Fibroblast of the aortic adventitia (primary cell): Measurements from ENCODE around the gene PTPRN. TPM values are rescaled to one million over a fixed set of nuclear protein-coding genes. Genes with fewer than 3 reads are reported as not detected.

Source experiments
- DNase-seq: peaks from one replicate; pipeline ENCODE4 v3.0.0-alpha.2; 2010; ENCODE audit warnings: low read depth
- H3K4me3 ChIP-seq: 2 replicates; pipeline ENCODE4 v1.5.1; 2011; ENCODE audit warnings: low read depth, mild to moderate bottlenecking, control low read depth, low read length, moderate library complexity
- total RNA-seq: library from RNA; depleted of rRNA; stranded (reverse); fragments of >200 nt; gene quantifications from 2 replicates; pipeline ENCODE4 v1.2.3, GENCODE V29; 2012; ENCODE audit warnings: low replicate concordance
- TF ChIP-seq, protein P1 (sequence below): IDR thresholded peaks from 2 replicates; pipeline ENCODE4 v1.5.1; 2011; ENCODE audit warnings: mild to moderate bottlenecking, low read length, control low read depth, inconsistent platforms; ENCODE audit not compliant: insufficient read depth

The PTPRN gene
- total RNA-seq, 1 donor = 0.36 TPM

GRCh38 chr2:219308142-219309101 lies 779 bp downstream of the PTPRN start:
- TF ChIP-seq, protein P1, sequence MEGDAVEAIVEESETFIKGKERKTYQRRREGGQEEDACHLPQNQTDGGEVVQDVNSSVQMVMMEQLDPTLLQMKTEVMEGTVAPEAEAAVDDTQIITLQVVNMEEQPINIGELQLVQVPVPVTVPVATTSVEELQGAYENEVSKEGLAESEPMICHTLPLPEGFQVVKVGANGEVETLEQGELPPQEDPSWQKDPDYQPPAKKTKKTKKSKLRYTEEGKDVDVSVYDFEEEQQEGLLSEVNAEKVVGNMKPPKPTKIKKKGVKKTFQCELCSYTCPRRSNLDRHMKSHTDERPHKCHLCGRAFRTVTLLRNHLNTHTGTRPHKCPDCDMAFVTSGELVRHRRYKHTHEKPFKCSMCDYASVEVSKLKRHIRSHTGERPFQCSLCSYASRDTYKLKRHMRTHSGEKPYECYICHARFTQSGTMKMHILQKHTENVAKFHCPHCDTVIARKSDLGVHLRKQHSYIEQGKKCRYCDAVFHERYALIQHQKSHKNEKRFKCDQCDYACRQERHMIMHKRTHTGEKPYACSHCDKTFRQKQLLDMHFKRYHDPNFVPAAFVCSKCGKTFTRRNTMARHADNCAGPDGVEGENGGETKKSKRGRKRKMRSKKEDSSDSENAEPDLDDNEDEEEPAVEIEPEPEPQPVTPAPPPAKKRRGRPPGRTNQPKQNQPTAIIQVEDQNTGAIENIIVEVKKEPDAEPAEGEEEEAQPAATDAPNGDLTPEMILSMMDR = no peak
- peak overlapping the region; percentile 38 for H3K4me3 ChIP-seq
- DNase-seq = peak; percentile 62

DNA sequence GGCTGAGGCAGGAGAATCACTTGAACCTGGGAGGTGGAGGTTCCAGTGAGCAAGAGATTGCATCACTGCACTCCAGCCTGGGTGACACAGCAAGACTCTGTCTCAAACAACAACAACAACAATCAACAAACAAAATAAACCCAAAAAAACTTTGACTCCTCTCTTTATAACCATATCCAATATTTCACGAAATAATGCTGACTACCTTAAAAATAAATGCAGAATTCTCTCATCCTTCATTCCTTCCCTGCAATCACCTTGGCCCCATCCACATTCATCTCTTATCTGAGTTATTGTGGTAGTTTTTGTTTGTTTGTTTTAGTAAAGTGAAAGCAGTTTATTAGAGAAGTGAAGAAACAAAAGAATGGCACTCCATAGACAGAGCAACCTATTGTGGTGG lies 3.2 kb downstream of the PTPRN start:
- DNase-seq = no peak
- TF ChIP-seq, protein P1 = no peak
- no peak overlapping the region for H3K4me3 ChIP-seq

- DNase-seq = no peak
- TF ChIP-seq, protein P1 = no peak
- H3K4me3 ChIP-seq = no peak overlapping the region
Observed at GRCh38 chr2:219304223-219304622, 5.0 kb downstream of the PTPRN start.

GRCh38 chr2:219302412-219302968 lies 6.7 kb downstream of the PTPRN start:
- no peak overlapping the region for H3K4me3 ChIP-seq
- no peak for DNase-seq
- TF ChIP-seq, protein P1 = no peak

DNA sequence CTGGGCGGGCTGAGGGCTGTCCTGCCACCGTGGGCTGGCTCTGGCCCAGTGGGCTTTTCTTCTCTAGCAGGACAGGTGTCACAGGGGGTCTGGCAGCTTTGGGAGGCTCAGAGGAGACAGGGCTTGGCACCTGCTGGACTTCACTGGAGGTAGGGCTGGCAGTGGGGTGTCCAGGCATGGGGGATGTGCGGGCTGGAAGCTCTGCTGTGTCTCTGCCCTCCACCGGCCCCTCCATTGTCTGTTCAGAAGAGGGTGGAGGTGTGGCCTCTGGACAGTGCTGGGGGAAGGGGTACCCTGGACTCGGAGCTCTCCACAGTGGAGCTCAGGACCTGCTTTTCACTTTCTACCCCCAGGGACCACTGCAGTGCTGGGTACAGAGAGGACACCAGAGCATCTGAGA lies 9.2 kb downstream of the PTPRN start:
- TF ChIP-seq, protein P1 = no peak
- no peak for DNase-seq
- H3K4me3 ChIP-seq = no peak overlapping the region

GRCh38 chr2:219299372-219299760 lies 9.8 kb downstream of the PTPRN start:
- no peak overlapping the region for H3K4me3 ChIP-seq
- DNase-seq = no peak
- TF ChIP-seq, protein P1 = no peak
